Transverse colon (tissue), 4 donors: ENCODE results near the gene TTC39A. TPM values are rescaled to one million over a fixed set of nuclear protein-coding genes. Genes with fewer than 3 reads are reported as not detected.

Experiments
- DNase-seq: peaks from one replicate; pipeline ENCODE4 v3.0.0-alpha.2; 2019
- H3K27ac ChIP-seq, 4 donors: fragments of 200-600 bp; sonication (generic); 2 replicates each; pipeline ENCODE4 v1.5.1; 2016 to 2018; ENCODE audit warnings: inconsistent platforms in 4 of 4
- H3K27me3 ChIP-seq: fragments of 200-600 bp; sonication (generic); 2 replicates; pipeline ENCODE4 v1.5.1; 2017; ENCODE audit warnings: inconsistent platforms
- H3K36me3 ChIP-seq, 4 donors: fragments of 200-600 bp; sonication (generic); 2 replicates each; pipeline ENCODE4 v1.5.1; 2017 to 2019; ENCODE audit warnings: inconsistent platforms in 4 of 4
- H3K4me1 ChIP-seq, 4 donors: fragments of 200-600 bp; sonication (generic); 2 replicates each; pipeline ENCODE4 v1.5.1; 2017 to 2020; ENCODE audit warnings: inconsistent platforms in 4 of 4
- H3K4me3 ChIP-seq, 4 donors: fragments of 200-600 bp; sonication (generic); 1 replicate in 1 of 4; 2 replicates in 3 of 4; pipeline versions ENCODE4 v1.5.1 to v1.6.1; 2017 to 2019; ENCODE audit warnings: inconsistent platforms in 4 of 4
- H3K9me3 ChIP-seq, 2 donors: fragments of 200-600 bp; sonication (generic); 2 replicates each; pipeline ENCODE4 v1.5.1; 2017 to 2019; ENCODE audit warnings: inconsistent platforms in 2 of 2
- EP300 ChIP-seq: sonication (generic); formaldehyde crosslinking; IDR thresholded peaks from one replicate; pipeline ENCODE4 v1.6.1; 2017; ENCODE audit warnings: antibody characterized with exemption, low read depth
- POLR2A ChIP-seq: fragments of 450-650 bp; IDR thresholded peaks from one replicate; pipeline ENCODE4 v1.6.1; 2016; ENCODE audit warnings: antibody characterized with exemption, mild to moderate bottlenecking, moderate library complexity
- POLR2AphosphoS5 ChIP-seq, 3 donors: sonication (generic); formaldehyde crosslinking; IDR thresholded peaks; one replicate each; pipeline ENCODE4 v1.6.1; 2016; ENCODE audit warnings: antibody characterized with exemption in 3 of 3
- WGBS, 2 donors: methylation state at CpG; one replicate each; pipeline ENCODE4 v1.1.5; 2018; ENCODE audit warnings: low coverage in 1 of 2; 5-methylcytosine and 5-hydroxymethylcytosine counted together
- in situ Hi-C, 4 donors: fragments of 200-750 bp; cut with MboI; loops; one replicate each; pipeline versions ENCODE4 v1.15.0 to v1.15.1; 2017; ENCODE audit warnings: low sequenced_read_pairs in 3 of 4, low pct_ligation_motif_present in 1 of 4, low pct_unique_long_range_greater_than_20kb in 1 of 4
- intact Hi-C: fragments of 100-400 bp; cut with DNase I; formaldehyde crosslinking; loops from one replicate; pipeline ENCODE4 v1.15.1; 2023; ENCODE audit warnings: low total_unique reads
- total RNA-seq, 4 donors: library from RNA; depleted of rRNA; stranded (reverse); fragments of >200 nt; gene quantifications; one replicate each; pipeline ENCODE4 v1.1.0, GENCODE V29; 2016
- TF ChIP-seq, protein P1 (sequence below), 5 experiments: fragments of 200-600 bp in 3 of 5; fragments of 450-650 bp in 2 of 5; sonication (generic) in 3 of 5; IDR thresholded peaks; 1 replicate in 2 of 5; 2 replicates in 3 of 5; pipeline ENCODE4 v1.5.1; 2016 to 2017; ENCODE audit warnings: antibody characterized with exemption in 5 of 5, inconsistent platforms in 3 of 5, mild to moderate bottlenecking in 2 of 5, moderate library complexity in 1 of 5

TTC39A gene
- total RNA-seq, result 10 to 100 TPM; 41.8 to 96.1 (median 73.0) TPM

DNA sequence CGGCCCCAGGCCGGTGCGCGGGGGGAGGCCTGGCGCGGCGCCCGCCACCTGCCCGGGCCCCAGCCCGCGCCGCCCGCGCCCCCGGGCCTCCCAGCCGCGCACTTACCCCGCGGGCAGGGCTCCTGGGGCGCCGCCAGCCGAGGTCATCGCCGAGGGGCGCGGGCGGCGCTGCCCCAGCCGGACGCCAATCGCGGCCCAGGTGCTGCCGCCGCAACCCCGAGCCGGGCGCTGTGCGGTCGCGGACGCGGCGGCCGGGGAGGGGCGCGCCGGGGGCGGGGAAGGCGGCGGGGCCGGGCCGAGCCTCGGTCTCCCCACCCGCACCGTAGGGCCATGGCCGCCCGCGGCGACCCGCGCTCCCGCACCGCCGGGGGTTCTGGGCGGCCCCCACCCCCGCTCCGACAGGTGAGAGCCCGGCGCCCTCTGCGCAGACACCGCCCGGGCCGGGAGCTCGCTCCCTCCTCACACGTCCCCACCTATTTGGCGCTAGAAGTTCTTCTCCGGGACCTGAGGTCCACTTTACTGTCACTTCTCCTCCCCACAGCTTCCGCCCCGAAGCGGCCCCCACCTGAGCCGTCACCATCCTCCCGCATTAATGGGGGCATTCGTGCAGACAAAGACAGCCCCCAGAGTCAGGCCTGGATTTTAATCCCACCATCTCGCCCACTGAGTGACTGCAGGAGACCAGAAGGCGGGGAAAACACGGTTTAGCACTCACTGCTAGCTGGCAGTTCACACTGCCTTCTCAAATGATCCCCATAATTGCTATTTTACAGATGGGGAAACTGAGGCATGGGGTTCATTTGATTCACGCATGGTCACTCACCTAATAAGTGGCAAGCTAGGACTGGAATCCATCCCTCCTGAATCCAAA lies at the start of gene TTC39A:
Gene TTC39A (minus strand): TSS at position 232 of the 871 bp plus-strand sequence. CDS start 85 bp downstream, at position 147.
- WGBS, 2 donors, result 0 to 11% methylated on average over 2 to 23 of the region's 87 CpGs
- no peaks in the 10 kb centered on the region for H3K9me3 ChIP-seq
- H3K36me3 ChIP-seq, result no peaks in the 10 kb centered on the region
- peak within 1 kb of the TSS; percentile 71 to 84 (median 82) for H3K27ac ChIP-seq
- peaks cover under 1 to 17% (median 10%) of the 10 kb centered on the region in 4 donors for H3K4me1 ChIP-seq
- peaks cover 4% of the 10 kb centered on the region for H3K27me3 ChIP-seq
- TF ChIP-seq EP300, result no peak
- TF ChIP-seq, protein P1, sequence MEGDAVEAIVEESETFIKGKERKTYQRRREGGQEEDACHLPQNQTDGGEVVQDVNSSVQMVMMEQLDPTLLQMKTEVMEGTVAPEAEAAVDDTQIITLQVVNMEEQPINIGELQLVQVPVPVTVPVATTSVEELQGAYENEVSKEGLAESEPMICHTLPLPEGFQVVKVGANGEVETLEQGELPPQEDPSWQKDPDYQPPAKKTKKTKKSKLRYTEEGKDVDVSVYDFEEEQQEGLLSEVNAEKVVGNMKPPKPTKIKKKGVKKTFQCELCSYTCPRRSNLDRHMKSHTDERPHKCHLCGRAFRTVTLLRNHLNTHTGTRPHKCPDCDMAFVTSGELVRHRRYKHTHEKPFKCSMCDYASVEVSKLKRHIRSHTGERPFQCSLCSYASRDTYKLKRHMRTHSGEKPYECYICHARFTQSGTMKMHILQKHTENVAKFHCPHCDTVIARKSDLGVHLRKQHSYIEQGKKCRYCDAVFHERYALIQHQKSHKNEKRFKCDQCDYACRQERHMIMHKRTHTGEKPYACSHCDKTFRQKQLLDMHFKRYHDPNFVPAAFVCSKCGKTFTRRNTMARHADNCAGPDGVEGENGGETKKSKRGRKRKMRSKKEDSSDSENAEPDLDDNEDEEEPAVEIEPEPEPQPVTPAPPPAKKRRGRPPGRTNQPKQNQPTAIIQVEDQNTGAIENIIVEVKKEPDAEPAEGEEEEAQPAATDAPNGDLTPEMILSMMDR (IDR thresholded peaks at IDR 0.05), result no peak
- no peak for TF ChIP-seq POLR2AphosphoS5 (IDR thresholded peaks at IDR 0.05)
- no peak for TF ChIP-seq POLR2A
- intact Hi-C loops (no loop called here), in situ Hi-C loops (no loop called here)
- no peak for DNase-seq
- H3K4me3 ChIP-seq, result peak within 1 kb of the TSS; percentile 43 to 63 (median 50)

DNA sequence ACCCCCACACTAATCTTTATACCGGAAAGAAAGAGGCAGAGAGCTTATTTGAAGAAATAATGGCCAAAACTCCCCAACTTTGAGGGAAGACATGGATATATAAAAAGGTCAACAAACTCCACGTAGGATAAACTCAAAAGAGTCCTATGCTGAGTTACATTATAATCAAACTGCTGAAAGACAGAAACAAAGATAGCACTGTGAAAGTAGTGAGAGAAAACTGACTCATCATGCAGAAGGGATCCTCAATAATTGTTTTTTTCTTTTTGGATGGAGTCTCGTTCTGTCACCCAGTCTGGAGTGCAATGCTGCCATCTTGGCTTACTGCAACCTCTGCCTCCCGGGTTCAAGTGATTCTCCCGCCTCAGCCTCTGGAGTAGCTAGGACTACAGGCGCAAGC lies 48.5 kb upstream of the TTC39A start:
- TF ChIP-seq POLR2A (no peak), POLR2AphosphoS5 (IDR thresholded peaks at IDR 0.05) (no peak), EP300 (no peak)
- TF ChIP-seq, protein P1 (IDR thresholded peaks at IDR 0.05), result no peak
- Histone ChIP-seq H3K36me3 (peaks cover 0 to 24% (median 2%) of the 10 kb centered on the region in 4 donors), H3K27ac (no peak overlapping the region), H3K9me3 (peaks cover 0 to 5% of the 10 kb centered on the region in 2 donors), H3K27me3 (no peaks in the 10 kb centered on the region), H3K4me1 (no peaks in the 10 kb centered on the region), H3K4me3 (no peak overlapping the region)
- in situ Hi-C loops (no loop called here), intact Hi-C loops (no loop called here)
- no peak for DNase-seq
- 94 to 96% methylated on average over 3 to 6 of the region's 6 CpGs for WGBS, 2 donors

DNA sequence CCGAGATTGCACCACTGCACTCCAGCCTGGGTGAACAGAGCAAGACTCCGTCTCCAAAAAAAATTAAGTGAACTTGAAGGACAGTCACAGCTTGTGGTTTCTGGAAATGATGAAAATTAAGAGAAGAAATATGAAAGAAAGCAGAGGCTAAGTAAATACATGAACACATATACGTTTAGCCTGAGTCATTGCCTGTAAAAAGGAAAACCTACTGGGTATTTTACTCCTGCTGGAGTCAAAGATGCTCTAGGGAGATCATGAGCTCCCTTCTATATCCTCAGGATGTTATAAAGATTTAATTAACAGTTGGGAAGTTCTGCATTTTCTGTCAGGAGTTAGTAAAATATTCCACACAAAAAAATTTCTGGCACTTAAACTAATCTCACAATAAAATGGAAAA lies 43.5 kb upstream of the TTC39A start:
- DNase-seq, result no peak
- WGBS, 2 donors, result 93 to 95% methylated on average over 2 to 3 of the region's 3 CpGs
- in situ Hi-C loops (loop anchor here in 1 of 4 donors (25.0 kb wide), 1 partner anchor 163 kb away; no protein-coding TSS in a partner anchor), intact Hi-C loops (no loop called here)
- Histone ChIP-seq H3K4me1 (no peaks in the 10 kb centered on the region), H3K9me3 (no peaks in the 10 kb centered on the region), H3K36me3 (peaks cover 0 to 11% (median 0%) of the 10 kb centered on the region in 4 donors), H3K27ac (no peak overlapping the region), H3K4me3 (no peak overlapping the region), H3K27me3 (no peaks in the 10 kb centered on the region)
- no peak for TF ChIP-seq POLR2A
- TF ChIP-seq EP300, result no peak
- no peak for TF ChIP-seq POLR2AphosphoS5 (IDR thresholded peaks at IDR 0.05)
- TF ChIP-seq, protein P1 (IDR thresholded peaks at IDR 0.05), result no peak

DNA sequence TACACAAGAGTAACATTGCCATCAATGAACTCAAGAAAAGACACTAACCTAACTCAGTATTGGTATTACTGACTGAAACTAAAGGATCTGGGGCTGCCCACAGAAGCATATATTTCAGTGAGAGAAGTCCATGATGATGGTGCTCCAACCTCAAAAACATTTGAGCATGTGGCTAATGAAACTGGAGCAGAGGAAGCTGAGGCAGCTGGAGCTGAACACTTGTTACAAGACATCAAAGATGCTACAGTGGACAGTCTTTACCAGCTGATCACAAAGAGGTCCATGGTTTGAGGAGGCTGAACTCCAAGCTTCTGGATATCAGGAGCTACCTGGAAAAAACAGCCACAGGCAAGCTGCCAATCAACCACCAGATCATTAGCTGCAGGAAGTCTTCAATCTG lies 42.2 kb upstream of the TTC39A start:
- in situ Hi-C loops, result loop anchor here in 1 of 4 donors (25.0 kb wide), 1 partner anchor 165 kb away; no protein-coding TSS in a partner anchor
- TF ChIP-seq EP300 (no peak), POLR2AphosphoS5 (IDR thresholded peaks at IDR 0.05) (no peak)
- TF ChIP-seq, protein P1 (IDR thresholded peaks at IDR 0.05), result no peak
- H3K9me3 ChIP-seq, result no peaks in the 10 kb centered on the region
- peaks cover 0 to 11% (median 0%) of the 10 kb centered on the region in 4 donors for H3K36me3 ChIP-seq
- H3K4me1 ChIP-seq, result no peaks in the 10 kb centered on the region
- DNase-seq, result no peak
- intact Hi-C loops, result no loop called here
- H3K4me3 ChIP-seq, result no peak overlapping the region
- no peaks in the 10 kb centered on the region for H3K27me3 ChIP-seq
- H3K27ac ChIP-seq, result no peak overlapping the region
